Left lung (tissue), 10 donors: ENCODE results near the gene NKX6-2. TPM values are rescaled to one million over a fixed set of nuclear protein-coding genes. Genes with fewer than 3 reads are reported as not detected.

Source experiments
- ATAC-seq: fragments of 200-7000 bp; cut with Tn5 transposase; one replicate; pipeline ENCODE4 v1.9.1; 2020; ENCODE audit warnings: moderate library complexity
- DNase-seq, 4 donors: peaks; one replicate each; pipeline ENCODE4 v3.0.0-alpha.2; 2013 to 2020
- H3K27ac ChIP-seq, 2 donors: fragments of 200-600 bp; sonication (generic) in 1 of 2; one replicate each; pipeline versions ENCODE4 v1.5.0 to v1.8.0; 2020 to 2021
- H3K27me3 ChIP-seq, 2 donors: fragments of 200-600 bp; sonication (generic) in 1 of 2; one replicate each; pipeline versions ENCODE4 v1.5.0 to v1.8.0; 2020 to 2021
- H3K36me3 ChIP-seq, 2 donors: fragments of 200-600 bp; sonication (generic) in 1 of 2; one replicate each; pipeline versions ENCODE4 v1.5.0 to v1.8.0; 2020 to 2021
- H3K4me1 ChIP-seq, 2 donors: fragments of 200-600 bp; one replicate each; pipeline ENCODE4 v1.8.0; 2021
- H3K4me3 ChIP-seq, 2 donors: fragments of 200-600 bp; sonication (generic) in 1 of 2; one replicate each; pipeline versions ENCODE4 v1.5.0 to v1.8.0; 2020 to 2021; ENCODE audit warnings: mild to moderate bottlenecking in 1 of 2
- H3K9me3 ChIP-seq, 2 donors: fragments of 200-600 bp; sonication (generic) in 1 of 2; one replicate each; pipeline versions ENCODE4 v1.5.0 to v1.8.0; 2020 to 2021
- CTCF ChIP-seq, 2 donors: fragments of 200-600 bp; sonication (generic) in 1 of 2; IDR thresholded peaks; one replicate each; pipeline versions ENCODE4 v1.5.0 to v1.8.0; 2021; ENCODE audit warnings: antibody characterized with exemption in 2 of 2
- intact Hi-C, 2 donors: fragments of 100-400 bp; cut with DNase I; formaldehyde crosslinking; loops; one replicate each; pipeline versions ENCODE4 v1.11.2 to v1.14.2; 2022
- polyA plus RNA-seq, 6 donors: library from polyadenylated mRNA; unstranded; fragments of 120-200 nt; gene quantifications; one replicate each; pipeline ENCODE4 v1.2.1, GENCODE V29; 2013; ENCODE audit not compliant: insufficient read length in 6 of 6
- total RNA-seq, 2 donors: library from RNA; stranded (reverse); fragmentation: NEBNext Ultra II Directional; extraction: Animal tissue kit (Norgen Biotek cat#: 25700); gene quantifications; one replicate each; pipeline ENCODE4 v1.2.1, GENCODE V29; 2021
- donor health status: DM: no; HTN: yes; CAD: no.
- donor health status: DM: no; HTN: no; CAD: no.

NKX6-2 gene
- total and polyA plus RNA-seq, 8 donors: 4.5 to 6.5 (median 6.1) TPM; not detected in 2

- no peak for ATAC-seq
- Histone ChIP-seq H3K36me3 (no peaks in the 10 kb centered on the region), H3K9me3 (no peaks in the 10 kb centered on the region), H3K27me3 (peaks cover 0 to 79% of the 10 kb centered on the region in 2 donors), H3K27ac (no peak overlapping the region), H3K4me3 (no peak overlapping the region), H3K4me1 (no peaks in the 10 kb centered on the region)
- DNase-seq: peak in 1 of 4 donors; percentile 76
- intact Hi-C loops: no loop called here
- no peak for TF ChIP-seq CTCF (IDR thresholded peaks at IDR 0.05)
These were observed 22.7 kb upstream of the NKX6-2 start for GRCh38 chr10:132808383-132809231.

GRCh38 chr10:132807621-132808049 is 21.7 kb upstream of the NKX6-2 start:
- ATAC-seq: no peak
- no peak for TF ChIP-seq CTCF (IDR thresholded peaks at IDR 0.05)
- intact Hi-C loops: no loop called here

GRCh38 chr10:132806561-132807003 is 20.6 kb upstream of the NKX6-2 start:
- Histone ChIP-seq H3K27me3 (peaks cover 0 to 74% of the 10 kb centered on the region in 2 donors), H3K4me3 (no peak overlapping the region), H3K4me1 (no peaks in the 10 kb centered on the region), H3K36me3 (no peaks in the 10 kb centered on the region), H3K27ac (no peak overlapping the region), H3K9me3 (peaks cover 0 to 4% of the 10 kb centered on the region in 2 donors)
- intact Hi-C loops: no loop called here
- no peak for ATAC-seq
- TF ChIP-seq CTCF (IDR thresholded peaks at IDR 0.05): no peak
- peak in 1 of 4 donors; percentile 58 for DNase-seq

More at GRCh38 chr10:132807621-132808049, 21.7 kb upstream of the NKX6-2 start:
- Histone ChIP-seq H3K4me3 (no peak overlapping the region), H3K27me3 (peaks cover 0 to 79% of the 10 kb centered on the region in 2 donors), H3K27ac (no peak overlapping the region), H3K9me3 (no peaks in the 10 kb centered on the region), H3K36me3 (no peaks in the 10 kb centered on the region), H3K4me1 (no peaks in the 10 kb centered on the region)
- peak in 1 of 4 donors; percentile 61 for DNase-seq

- intact Hi-C loops: no loop called here
These were observed 20.2 kb upstream of the NKX6-2 start for GRCh38 chr10:132806110-132806509.

More at GRCh38 chr10:132806110-132806509, 20.2 kb upstream of the NKX6-2 start:
- TF ChIP-seq CTCF (IDR thresholded peaks at IDR 0.05): no peak
- H3K27ac ChIP-seq: no peak overlapping the region
- DNase-seq: peak in 1 of 4 donors; percentile 1
- no peak for ATAC-seq
- H3K27me3 ChIP-seq: peaks cover 0 to 69% of the 10 kb centered on the region in 2 donors
- H3K4me3 ChIP-seq: no peak overlapping the region
- H3K9me3 ChIP-seq: peaks cover 0 to 4% of the 10 kb centered on the region in 2 donors
- H3K4me1 ChIP-seq: no peaks in the 10 kb centered on the region
- H3K36me3 ChIP-seq: no peaks in the 10 kb centered on the region
